Heart left ventricle (tissue), 16 donors: ENCODE measurements around the gene CHST7. TPM values are rescaled to one million over a fixed set of nuclear protein-coding genes. Genes with fewer than 3 reads are reported as not detected.

Experiments used
- ATAC-seq, 4 donors: fragments of 200-7000 bp; cut with Tn5 transposase; one replicate each; pipeline ENCODE4 v1.9.1; 2020 to 2022; ENCODE audit warnings: moderate library complexity in 4 of 4, mild to moderate bottlenecking in 3 of 4, moderate number of reproducible peaks in 1 of 4
- DNase-seq, 5 donors: peaks; one replicate each; pipeline ENCODE4 v3.0.0-alpha.2; 2020
- H3K27ac ChIP-seq, 12 donors: fragments of 200-600 bp; sonication (generic) in 4 of 12; one replicate each; pipeline versions ENCODE4 v1.5.0 to v1.8.0; 2016 to 2022; ENCODE audit warnings: mild to moderate bottlenecking in 2 of 12
- H3K27me3 ChIP-seq, 9 donors: fragments of 200-600 bp; sonication (generic) in 2 of 9; one replicate each; pipeline versions ENCODE4 v1.5.1 to v1.8.0; 2016 to 2022; ENCODE audit warnings: mild to moderate bottlenecking in 3 of 9
- H3K36me3 ChIP-seq, 9 donors: fragments of 200-600 bp; sonication (generic) in 2 of 9; one replicate each; pipeline versions ENCODE4 v1.5.0 to v1.8.0; 2018 to 2022; ENCODE audit warnings: mild to moderate bottlenecking in 2 of 9
- H3K4me1 ChIP-seq, 12 donors: fragments of 200-600 bp; sonication (generic) in 4 of 12; one replicate each; pipeline versions ENCODE4 v1.5.0 to v1.8.0; 2016 to 2022; ENCODE audit warnings: mild to moderate bottlenecking in 3 of 12
- H3K4me3 ChIP-seq, 12 donors: fragments of 200-600 bp; sonication (generic) in 4 of 12; one replicate each; pipeline versions ENCODE4 v1.5.0 to v1.8.0; 2017 to 2022; ENCODE audit warnings: mild to moderate bottlenecking in 9 of 12, moderate library complexity in 4 of 12
- H3K9me3 ChIP-seq, 12 donors: fragments of 200-600 bp; sonication (generic) in 4 of 12; one replicate each; pipeline versions ENCODE4 v1.5.0 to v1.8.0; 2016 to 2022; ENCODE audit warnings: mild to moderate bottlenecking in 1 of 12
- CTCF ChIP-seq, 12 donors: fragments of 200-600 bp; sonication (generic) in 4 of 12; IDR thresholded peaks; one replicate each; pipeline versions ENCODE4 v1.5.0 to v1.8.0; 2018 to 2022; ENCODE audit warnings: antibody characterized with exemption in 12 of 12, mild to moderate bottlenecking in 5 of 12
- POLR2A ChIP-seq, 2 donors: fragments of 450-650 bp; IDR thresholded peaks; one replicate each; pipeline ENCODE4 v1.6.1; 2017; ENCODE audit warnings: antibody characterized with exemption in 2 of 2, mild to moderate bottlenecking in 2 of 2, moderate library complexity in 2 of 2
- WGBS, 4 donors: extraction: QIAGEN DNeasy Blood & Tissue Kit in 2 of 4; methylation state at CpG; one replicate each; pipeline versions ENCODE4 v1.1.5 to v1.1.7; 2013 to 2018; 5-methylcytosine and 5-hydroxymethylcytosine counted together
- intact Hi-C, 10 donors: fragments of 100-400 bp; cut with DNase I; formaldehyde crosslinking; loops; one replicate each; pipeline versions ENCODE4 v1.11.1 to v1.14.2; 2022
- polyA plus RNA-seq, 2 donors: library from polyadenylated mRNA; stranded (reverse); fragments of 200-250 nt; gene quantifications; one replicate each; pipeline ENCODE4 v1.2.3, GENCODE V29; 2013
- total RNA-seq, 9 donors: library from RNA; depleted of rRNA in 2 of 9; stranded (reverse); fragments of >200 nt in 2 of 9; fragmentation: NEBNext Ultra II Directional in 3 of 9; extraction: Animal tissue kit (Norgen Biotek cat#: 25700) in 3 of 9; gene quantifications; one replicate each; pipeline versions ENCODE4 v1.1.0 to v1.2.4, GENCODE V29; 2016 to 2023
- donor health status: ischemic (EF 13 %, LVEDD 7.1; RV severe dilation, severe dysfunction).
- donor health status: healthy with polysubstance abuse.
- donor health status: DM: no; HTN: yes; CAD: no.
- donor health status: DM: no; HTN: no; CAD: no.
- donor health status: ischemic (EF 25% LVEDD 6.9; RV normal size, moderate dysfunction).
- donor health status: ischemic (EF 25% LVEDD 5.7; RV mildly dilated, moderate dysfunction).
- donor health status: healthy.
- donor health status: DM: yes; HTN: yes; CAD: no.
- donor health status: ischemic (EF 35%, LVEDD 5.7; RV mildly dilated, moderate dysfunction).
- donor health status: nonischemic (EF 11% LVEDD 7.7; RV severe dilation, severe dysfunction).
- donor health status: DM: yes; HTN: yes; CAD: no.
- donor health status: PGD.
- donor health status: ischemic (EF 29% LVEDD 5.4; RV normal size, mild dysfunction).
- donor health status: nonischemic (EF 23%, LVEDD 6.1; RV moderate dilation, normal function).

The CHST7 gene
- total and polyA plus RNA-seq, 11 donors = 3.6 to 41.8 (median 15.0) TPM

GRCh38 chrX:46559062-46559461 is 14.5 kb upstream of the CHST7 start:
- H3K4me1 ChIP-seq = peaks cover 0 to 5% (median 0%) of the 10 kb centered on the region in 12 donors
- H3K27ac ChIP-seq = no peak overlapping the region
- no peak for TF ChIP-seq CTCF (IDR thresholded peaks at IDR 0.05)
- TF ChIP-seq POLR2A (IDR thresholded peaks at IDR 0.05) = no peak
- DNase-seq (no peak), ATAC-seq (no peak)
- intact Hi-C loops = loop anchor here in 6 of 10 donors (5.0 to 10.0 kb wide), 5 partner anchors 83 to 236 kb away; no protein-coding TSS in a partner anchor
- no peaks in the 10 kb centered on the region for H3K9me3 ChIP-seq
- no peak overlapping the region for H3K4me3 ChIP-seq
- H3K36me3 ChIP-seq = no peaks in the 10 kb centered on the region
- WGBS, 4 donors = 67 to 82% (median 78%) methylated on average over 3 of the region's 3 CpGs
- H3K27me3 ChIP-seq = no peaks in the 10 kb centered on the region

GRCh38 chrX:46561824-46562657 is 11.5 kb upstream of the CHST7 start:
- ATAC-seq (peak in 3 of 4 donors; percentile 44 to 75 (median 73)), DNase-seq (peak in 1 of 5 donors; percentile 33)
- intact Hi-C loops = no loop called here
- no peaks in the 10 kb centered on the region for H3K36me3 ChIP-seq
- H3K9me3 ChIP-seq = no peaks in the 10 kb centered on the region
- H3K27ac ChIP-seq = no peak overlapping the region
- H3K27me3 ChIP-seq = no peaks in the 10 kb centered on the region
- WGBS, 4 donors = 58 to 70% (median 64%) methylated on average over 6 of the region's 6 CpGs
- peaks cover 0 to 5% (median 0%) of the 10 kb centered on the region in 12 donors for H3K4me1 ChIP-seq
- H3K4me3 ChIP-seq = no peak overlapping the region
- TF ChIP-seq POLR2A (IDR thresholded peaks at IDR 0.05) = no peak
- no peak for TF ChIP-seq CTCF (IDR thresholded peaks at IDR 0.05)

DNA sequence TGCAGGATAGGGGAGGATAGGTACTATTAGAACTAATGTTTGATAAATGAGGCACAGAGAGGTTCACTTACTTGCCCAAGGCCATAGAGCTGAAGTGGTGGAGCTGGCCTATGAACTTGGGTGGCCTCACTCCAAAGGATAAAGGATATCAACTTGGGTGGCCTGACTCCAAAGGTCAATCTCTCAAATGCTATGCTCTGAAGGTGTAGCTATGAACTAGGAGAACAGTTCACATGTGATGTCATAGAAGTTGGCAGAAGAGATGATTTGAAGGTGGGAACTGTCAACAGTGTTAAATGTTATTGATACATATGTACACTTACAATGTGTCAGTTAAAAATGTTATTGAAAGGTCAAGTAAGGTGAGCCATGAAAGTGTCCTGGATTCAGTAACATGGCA is 6.2 kb upstream of the CHST7 start:
- H3K27ac ChIP-seq = no peak overlapping the region
- no peaks in the 10 kb centered on the region for H3K9me3 ChIP-seq
- no peaks in the 10 kb centered on the region for H3K36me3 ChIP-seq
- H3K27me3 ChIP-seq = no peaks in the 10 kb centered on the region
- no peak for DNase-seq
- TF ChIP-seq POLR2A (IDR thresholded peaks at IDR 0.05) (no peak), CTCF (IDR thresholded peaks at IDR 0.05) (no peak)
- ATAC-seq = peak in 1 of 4 donors; percentile 29
- peaks cover 0 to 8% (median 0%) of the 10 kb centered on the region in 12 donors for H3K4me1 ChIP-seq
- H3K4me3 ChIP-seq = no peak overlapping the region
- intact Hi-C loops = loop anchor here in 1 of 10 donors (5.0 kb wide), 1 partner anchor 75 kb away; no protein-coding TSS in a partner anchor

GRCh38 chrX:46569621-46570020 is 3.9 kb upstream of the CHST7 start:
- no peak overlapping the region for H3K27ac ChIP-seq
- intact Hi-C loops = loop anchor here (5.0 kb wide), 2 partner anchors 73 to 118 kb away; no protein-coding TSS in a partner anchor
- DNase-seq = peak in 2 of 5 donors; percentile 49 to 53

More at GRCh38 chrX:46569621-46570020, 3.9 kb upstream of the CHST7 start:
- Histone ChIP-seq H3K27me3 (no peaks in the 10 kb centered on the region), H3K36me3 (no peaks in the 10 kb centered on the region), H3K4me1 (peaks cover 0 to 10% (median 0%) of the 10 kb centered on the region in 12 donors), H3K9me3 (no peaks in the 10 kb centered on the region), H3K4me3 (no peak overlapping the region)
- TF ChIP-seq POLR2A (IDR thresholded peaks at IDR 0.05) (no peak), CTCF (IDR thresholded peaks at IDR 0.05) (no peak)
- no peak for ATAC-seq
